SU-DHL-6 (cell line): ENCODE results near the gene ZDHHC24.

Source experiments
- EZH2phosphoT487 ChIP-seq: fragments of 200-600 bp; sonication (generic), shearing (Covaris generic); conservative IDR thresholded peaks from 2 replicates; pipeline ENCODE4 v1.6.1; 2018; ENCODE audit warnings: mild to moderate bottlenecking, antibody characterized with exemption, low read length, moderate library complexity, mixed read lengths
- TF ChIP-seq, protein P1 (sequence below): fragments of 200-600 bp; sonication (generic); IDR thresholded peaks from one replicate; pipeline ENCODE4 v1.5.1; 2017; ENCODE audit warnings: antibody characterized with exemption, mild to moderate bottlenecking, low read length, moderate library complexity; ENCODE audit not compliant: insufficient read depth, poor library complexity, severe bottlenecking

DNA sequence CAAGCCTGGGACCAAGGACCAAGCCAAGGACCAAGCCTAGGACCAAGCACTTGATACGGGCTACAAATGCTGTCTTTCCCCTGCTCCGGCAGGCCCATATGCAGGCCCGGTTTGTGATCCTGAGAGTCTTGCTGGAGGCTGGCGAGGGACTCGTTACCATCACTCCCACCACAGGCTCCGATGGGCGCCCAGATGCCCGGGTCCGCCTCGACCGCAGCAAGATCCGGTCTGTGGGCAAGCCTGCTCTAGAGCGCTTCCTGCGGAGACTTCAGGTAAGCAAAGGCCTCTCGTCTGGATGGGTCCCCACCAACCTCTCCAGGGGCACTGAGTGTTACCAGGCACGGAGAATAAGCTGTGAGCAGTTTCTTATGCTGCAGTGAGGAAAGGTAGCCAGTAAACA lies 48.6 kb downstream of the ZDHHC24 start:
- TF ChIP-seq, protein P1, sequence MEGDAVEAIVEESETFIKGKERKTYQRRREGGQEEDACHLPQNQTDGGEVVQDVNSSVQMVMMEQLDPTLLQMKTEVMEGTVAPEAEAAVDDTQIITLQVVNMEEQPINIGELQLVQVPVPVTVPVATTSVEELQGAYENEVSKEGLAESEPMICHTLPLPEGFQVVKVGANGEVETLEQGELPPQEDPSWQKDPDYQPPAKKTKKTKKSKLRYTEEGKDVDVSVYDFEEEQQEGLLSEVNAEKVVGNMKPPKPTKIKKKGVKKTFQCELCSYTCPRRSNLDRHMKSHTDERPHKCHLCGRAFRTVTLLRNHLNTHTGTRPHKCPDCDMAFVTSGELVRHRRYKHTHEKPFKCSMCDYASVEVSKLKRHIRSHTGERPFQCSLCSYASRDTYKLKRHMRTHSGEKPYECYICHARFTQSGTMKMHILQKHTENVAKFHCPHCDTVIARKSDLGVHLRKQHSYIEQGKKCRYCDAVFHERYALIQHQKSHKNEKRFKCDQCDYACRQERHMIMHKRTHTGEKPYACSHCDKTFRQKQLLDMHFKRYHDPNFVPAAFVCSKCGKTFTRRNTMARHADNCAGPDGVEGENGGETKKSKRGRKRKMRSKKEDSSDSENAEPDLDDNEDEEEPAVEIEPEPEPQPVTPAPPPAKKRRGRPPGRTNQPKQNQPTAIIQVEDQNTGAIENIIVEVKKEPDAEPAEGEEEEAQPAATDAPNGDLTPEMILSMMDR, result no peak
- no peak for TF ChIP-seq EZH2phosphoT487
